Epithelial cell of umbilical artery (primary cell): Measurements from ENCODE around the gene FAM174C. TPM values are rescaled to one million over a fixed set of nuclear protein-coding genes. Genes with fewer than 3 reads are reported as not detected.

Source experiments
- total RNA-seq: library from RNA; depleted of rRNA; stranded (reverse); fragments of >200 nt; gene quantifications from 2 replicates; pipeline ENCODE4 v1.2.3, GENCODE V29; 2014

FAM174C gene
- 15.2 and 22.7 TPM in 2 replicates for total RNA-seq

DNA sequence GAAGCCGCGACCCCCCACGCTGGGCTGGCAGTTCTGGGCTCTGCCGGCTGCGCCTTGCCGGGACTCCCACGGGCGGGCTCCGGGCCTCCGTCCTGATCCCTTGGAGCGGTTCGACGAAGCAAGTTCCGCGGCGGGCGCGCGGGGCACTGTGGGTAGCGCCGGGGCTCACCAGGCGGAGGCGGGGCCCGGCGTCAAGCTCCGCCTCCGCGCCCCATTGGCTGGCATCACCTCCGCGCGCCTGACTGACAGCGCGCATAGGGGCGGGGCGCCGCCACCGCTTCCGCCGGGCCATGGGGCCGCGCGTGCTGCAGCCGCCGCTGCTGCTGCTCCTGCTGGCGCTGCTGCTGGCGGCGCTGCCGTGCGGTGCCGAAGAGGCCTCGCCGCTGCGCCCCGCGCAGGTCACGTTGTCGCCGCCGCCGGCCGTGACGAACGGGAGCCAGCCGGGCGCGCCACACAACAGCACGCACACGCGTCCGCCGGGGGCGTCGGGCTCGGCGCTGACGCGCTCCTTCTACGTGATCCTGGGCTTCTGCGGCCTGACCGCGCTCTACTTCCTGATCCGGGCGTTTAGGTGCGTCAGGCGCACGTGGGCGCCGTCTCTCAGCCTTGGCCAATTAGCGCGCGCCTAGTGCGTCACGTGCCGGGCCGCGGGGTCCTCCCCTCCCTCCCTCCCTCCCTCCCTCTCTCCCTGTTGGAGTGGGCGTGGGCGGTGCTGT lies at the start of gene FAM174C:
Gene FAM174C, plus strand, starts transcription at position 271 of the 716 bp plus-strand sequence. Its CDS starts 20 bp downstream, at position 291.

DNA sequence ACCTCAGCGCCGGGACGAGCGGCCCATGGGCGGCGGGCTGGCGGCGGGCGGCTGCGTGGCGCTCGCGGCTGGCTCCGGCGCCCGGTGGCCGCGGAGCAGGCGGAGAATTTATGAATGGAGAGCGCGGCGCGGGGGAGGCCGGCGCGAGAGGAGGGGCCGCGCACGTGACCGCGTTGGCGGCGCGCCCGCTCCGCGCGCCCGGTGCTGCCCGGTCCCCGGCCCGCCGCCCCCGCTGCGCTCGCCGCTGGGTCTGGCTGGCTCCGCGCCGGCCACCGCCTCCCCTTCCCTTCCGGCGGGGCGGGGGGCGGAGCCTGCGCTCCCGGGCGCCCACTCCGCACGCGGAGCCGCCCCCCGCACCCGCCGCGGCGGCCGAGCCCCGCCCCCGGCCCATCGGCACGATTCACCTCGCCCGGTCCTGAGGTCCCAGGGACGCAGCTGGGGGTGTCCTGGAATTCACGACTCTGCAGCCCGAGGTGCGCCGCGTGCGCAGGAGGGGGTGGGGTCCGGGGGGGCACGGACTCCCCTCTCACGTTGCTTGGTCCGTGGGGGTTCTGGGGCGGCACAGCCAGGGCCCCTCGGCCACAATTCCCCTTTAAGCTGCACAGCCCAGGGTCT lies 37.5 kb upstream of the FAM174C start, which contains the start of gene CBARP:
Gene CBARP, minus strand, starts transcription at position 252 of the 615 bp plus-strand sequence. CDS start 1,905 bp downstream, outside the sequence.

DNA sequence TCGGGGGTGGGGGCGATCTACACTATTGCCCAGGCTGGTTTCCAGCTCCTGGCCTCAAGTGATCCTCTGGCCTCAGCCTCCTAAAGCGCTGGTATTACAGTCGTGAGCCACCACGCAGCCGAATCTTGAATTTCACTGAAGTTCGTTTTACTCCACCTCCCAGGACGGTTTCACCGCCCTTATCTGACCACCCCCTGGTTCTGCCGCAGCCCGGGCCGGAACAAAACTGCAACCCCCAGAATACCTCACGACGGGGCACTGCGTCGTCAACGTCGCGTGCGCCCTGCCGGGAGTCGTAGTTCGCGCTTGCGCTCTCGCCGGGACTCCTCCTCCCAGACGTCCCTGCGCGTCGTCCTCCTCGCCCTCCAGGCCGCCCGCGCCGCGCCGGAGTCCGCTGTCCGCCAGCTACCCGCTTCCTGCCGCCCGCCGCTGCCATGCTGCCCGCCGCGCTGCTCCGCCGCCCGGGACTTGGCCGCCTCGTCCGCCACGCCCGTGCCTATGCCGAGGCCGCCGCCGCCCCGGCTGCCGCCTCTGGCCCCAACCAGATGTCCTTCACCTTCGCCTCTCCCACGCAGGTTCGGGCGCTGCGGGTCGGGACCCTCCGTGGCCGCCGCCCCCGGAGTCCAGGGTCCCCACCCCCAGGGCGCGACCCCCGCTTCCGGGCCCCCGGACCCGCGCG lies 33.8 kb upstream of the FAM174C start, which contains the start of gene ATP5F1D:
Gene ATP5F1D, plus strand, starts transcription at position 335 of the 679 bp plus-strand sequence. Its CDS starts 100 bp downstream, at position 435.

DNA sequence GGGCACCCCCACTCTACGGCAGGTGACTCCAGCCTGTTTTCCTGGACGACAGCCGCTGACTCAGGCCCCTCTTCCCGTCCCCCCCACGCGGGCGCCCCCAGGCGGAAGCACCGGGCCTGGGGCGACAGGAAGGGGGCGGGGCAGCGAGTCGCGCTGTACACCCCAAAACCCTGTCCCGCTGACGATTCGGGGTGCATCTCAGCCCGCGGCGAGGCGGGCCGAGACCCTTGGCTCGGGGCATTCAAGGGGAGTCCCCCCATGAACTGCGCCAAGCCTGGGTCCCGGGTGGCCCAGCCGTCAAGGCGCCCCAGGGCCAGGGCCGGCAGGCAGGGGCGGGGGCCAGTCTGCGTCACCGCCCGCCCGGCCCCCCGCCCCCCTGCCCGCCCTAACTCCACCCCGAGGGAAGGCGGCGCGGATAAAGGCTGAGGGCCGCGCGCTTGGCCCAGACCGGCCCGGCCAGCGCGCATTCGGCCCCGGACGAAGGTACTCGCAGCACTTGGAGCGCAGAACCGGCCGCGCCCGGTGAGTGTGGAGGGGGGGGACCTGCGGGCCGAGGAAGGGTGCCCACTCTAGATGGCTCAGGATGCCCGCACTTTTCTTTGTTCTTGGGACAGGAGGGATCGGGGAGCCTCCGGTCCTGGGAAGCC lies 27.1 kb upstream of the FAM174C start, which contains the start of gene MIDN:
Gene MIDN, plus strand, starts transcription at position 445 of the 647 bp plus-strand sequence. CDS start 1,714 bp downstream, outside the sequence.

DNA sequence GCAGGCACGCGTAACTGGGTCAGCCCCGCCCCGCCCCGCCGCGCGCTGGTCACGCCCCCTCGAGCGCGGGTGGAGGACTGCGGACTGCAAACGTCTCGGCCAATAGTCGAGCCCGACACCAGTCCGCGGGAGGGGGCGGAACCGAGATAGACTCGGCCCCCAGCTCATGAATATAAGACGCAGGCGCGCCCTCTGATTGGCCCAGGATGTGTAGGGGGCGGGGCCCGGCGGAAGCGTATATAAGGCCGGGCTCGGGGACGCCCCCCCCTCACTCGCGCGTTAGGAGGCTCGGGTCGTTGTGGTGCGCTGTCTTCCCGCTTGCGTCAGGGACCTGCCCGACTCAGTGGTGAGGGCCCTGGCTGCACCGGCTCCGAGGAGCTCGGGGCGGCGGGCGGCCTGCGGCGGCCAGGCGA lies 6.3 kb upstream of the FAM174C start, which contains the start of gene CIRBP:
Gene CIRBP, plus strand, starts transcription at position 268 of the 413 bp plus-strand sequence. CDS start 1,602 bp downstream, outside the sequence.

DNA sequence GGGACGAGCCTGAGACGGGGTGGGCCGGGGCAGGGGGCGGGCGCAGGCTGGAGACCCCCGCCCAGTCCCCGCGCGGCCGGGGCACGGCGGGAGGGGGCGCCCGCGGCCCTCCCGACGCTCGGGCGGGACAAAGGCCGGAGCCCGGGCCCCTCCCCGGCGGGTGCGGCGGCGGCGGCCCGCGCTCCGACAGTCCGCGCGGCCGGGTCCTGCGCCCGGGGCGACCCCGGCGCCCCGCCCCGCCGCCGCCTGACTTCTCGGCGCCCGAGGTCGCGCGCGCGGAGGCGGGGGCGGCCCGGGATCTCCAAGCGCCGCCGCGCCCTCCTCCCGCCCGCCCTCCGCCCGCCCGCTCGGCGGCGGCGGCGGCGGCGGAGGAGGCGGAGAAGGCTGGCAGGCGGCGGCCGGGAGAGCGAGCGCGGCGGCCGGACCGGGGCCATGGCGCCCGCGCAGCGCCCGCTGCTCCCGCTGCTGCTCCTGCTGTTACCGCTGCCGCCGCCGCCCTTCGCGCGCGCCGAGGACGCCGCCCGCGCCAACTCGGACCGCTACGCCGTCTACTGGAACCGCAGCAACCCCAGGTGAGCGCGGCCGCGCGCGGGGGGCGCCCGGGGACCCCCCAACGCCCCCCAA lies 10.5 kb downstream of the FAM174C start, which contains the start of gene EFNA2:
Gene EFNA2, plus strand, starts transcription at position 137 of the 624 bp plus-strand sequence. Its CDS starts 296 bp downstream, at position 433.

Other genes with a start within 250 kb of the FAM174C start
- 120 and 173 TPM in 2 replicates for gene CNN2, start 248.9 kb upstream of the FAM174C start, total RNA-seq
- gene ABCA7, start 235.4 kb upstream of the FAM174C start, total RNA-seq: 4.5 and 5.2 TPM in 2 replicates
- 10.1 and 10.5 TPM in 2 replicates for gene ARHGAP45, start 208.4 kb upstream of the FAM174C start, total RNA-seq
- 88.0 and 145 TPM in 2 replicates for gene POLR2E, start 180.2 kb upstream of the FAM174C start, total RNA-seq
- 323 and 461 TPM in 2 replicates for gene GPX4, start 171.5 kb upstream of the FAM174C start, total RNA-seq
- 28.3 and 31.0 TPM in 2 replicates for gene SBNO2, start 101.3 kb upstream of the FAM174C start, total RNA-seq
- 89.0 and 103 TPM in 2 replicates for gene STK11, start 69.8 kb upstream of the FAM174C start, total RNA-seq
- gene CBARP, start 37.5 kb upstream of the FAM174C start, total RNA-seq: 1.6 and 2.6 TPM in 2 replicates
- 18.1 and 28.9 TPM in 2 replicates for gene ATP5F1D, start 33.8 kb upstream of the FAM174C start, total RNA-seq
- 16.6 and 39.8 TPM in 2 replicates for gene MIDN, start 26.9 kb upstream of the FAM174C start, total RNA-seq
- 147 and 208 TPM in 2 replicates for gene CIRBP, start 6.2 kb upstream of the FAM174C start, total RNA-seq
- 0.97 TPM in 1 of 2 replicates, not detected in the other for gene EFNA2, start 10.3 kb downstream of the FAM174C start, total RNA-seq
- 97.7 and 105 TPM in 2 replicates for gene NDUFS7, start 108.4 kb downstream of the FAM174C start, total RNA-seq
- 18.1 and 18.5 TPM in 2 replicates for gene GAMT, start 126.0 kb downstream of the FAM174C start, total RNA-seq
- 69.9 and 76.7 TPM in 2 replicates for gene DAZAP1, start 132.1 kb downstream of the FAM174C start, total RNA-seq
- gene RPS15, start 162.9 kb downstream of the FAM174C start, total RNA-seq: 541 and 821 TPM in 2 replicates
- gene APC2, start 174.6 kb downstream of the FAM174C start, total RNA-seq: under 0.01 TPM in 2 replicates
- 15.3 and 21.4 TPM in 2 replicates for gene C19orf25, start 203.7 kb downstream of the FAM174C start, total RNA-seq
- gene PCSK4, start 214.8 kb downstream of the FAM174C start, total RNA-seq: 0.76 and 0.97 TPM in 2 replicates
- 0.97 and 1.1 TPM in 2 replicates for gene REEP6, start 215.7 kb downstream of the FAM174C start, total RNA-seq
- 0.15 and 0.32 TPM in 2 replicates for gene ADAMTSL5, start 237.5 kb downstream of the FAM174C start, total RNA-seq
- not detected in 2 replicates for gene PLK5, start 248.5 kb downstream of the FAM174C start, total RNA-seq